Left ventricle myocardium inferior (tissue), 1 donor: ENCODE data around the gene CLEC4M. TPM values are rescaled to one million over a fixed set of nuclear protein-coding genes. Genes with fewer than 3 reads are reported as not detected.

Source experiments
- DNase-seq: peaks from one replicate; pipeline ENCODE4 v3.0.0-alpha.2; 2020
- H3K27ac ChIP-seq: fragments of 200-600 bp; replicated peaks from 2 replicates; pipeline ENCODE4 v1.8.0; 2021
- H3K27me3 ChIP-seq: fragments of 200-600 bp; 2 replicates; pipeline ENCODE4 v1.8.0; 2021; ENCODE audit warnings: low read depth
- H3K36me3 ChIP-seq: fragments of 200-600 bp; 2 replicates; pipeline ENCODE4 v1.8.0; 2021
- H3K4me1 ChIP-seq: fragments of 200-600 bp; 2 replicates; pipeline ENCODE4 v1.8.0; 2021
- H3K4me3 ChIP-seq: fragments of 200-600 bp; 2 replicates; pipeline ENCODE4 v1.8.0; 2021; ENCODE audit warnings: mild to moderate bottlenecking, moderate library complexity
- H3K9me3 ChIP-seq: fragments of 200-600 bp; replicated peaks from 2 replicates; pipeline ENCODE4 v1.8.0; 2021
- intact Hi-C: fragments of 100-400 bp; cut with micrococcal nuclease; formaldehyde crosslinking; loops from one replicate; pipeline ENCODE4 v1.11.0; 2022
- total RNA-seq: library from RNA; stranded (reverse); fragmentation: NEBNext Ultra II Directional; extraction: Animal tissue kit (Norgen Biotek cat#: 25700); gene quantifications from one replicate; pipeline ENCODE4 v1.2.1, GENCODE V29; 2021
- TF ChIP-seq, protein P1 (sequence below): fragments of 200-600 bp; IDR thresholded peaks from 2 replicates; pipeline ENCODE4 v1.8.0; 2021; ENCODE audit warnings: antibody characterized with exemption, mild to moderate bottlenecking, borderline replicate concordance
- donor health status: DM: no; HTN: yes; CAD: no; lungs with severe emphysema.

CLEC4M gene
- total RNA-seq, 1 donor from 2014 or later, result not detected

DNA sequence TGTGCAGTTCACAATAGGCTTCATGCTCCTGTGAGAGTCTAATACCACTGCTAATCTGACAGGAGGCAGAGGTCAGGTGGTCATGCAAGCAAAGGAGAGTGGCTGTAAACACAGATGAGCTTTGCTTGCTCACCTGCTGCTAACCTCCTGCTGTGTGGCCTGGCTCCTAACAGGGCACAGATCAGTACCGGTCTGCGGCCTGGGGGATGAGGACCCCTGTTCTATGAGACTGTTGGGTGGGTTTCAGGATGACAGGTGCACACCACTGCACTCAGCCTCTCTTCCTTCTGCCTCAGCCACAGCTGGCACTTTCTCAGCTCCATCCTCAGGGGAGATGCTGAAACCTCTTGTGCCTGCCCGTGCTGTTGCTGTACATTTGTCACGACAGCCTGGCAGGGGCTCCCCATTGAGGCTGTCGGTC lies 40.8 kb upstream of the CLEC4M start:
- peaks cover 87% of the 10 kb centered on the region for H3K27me3 ChIP-seq
- DNase-seq, result no peak
- peaks cover 5% of the 10 kb centered on the region for H3K9me3 ChIP-seq
- intact Hi-C loops, result no loop called here
- no peak overlapping the region for H3K27ac ChIP-seq
- TF ChIP-seq, protein P1, sequence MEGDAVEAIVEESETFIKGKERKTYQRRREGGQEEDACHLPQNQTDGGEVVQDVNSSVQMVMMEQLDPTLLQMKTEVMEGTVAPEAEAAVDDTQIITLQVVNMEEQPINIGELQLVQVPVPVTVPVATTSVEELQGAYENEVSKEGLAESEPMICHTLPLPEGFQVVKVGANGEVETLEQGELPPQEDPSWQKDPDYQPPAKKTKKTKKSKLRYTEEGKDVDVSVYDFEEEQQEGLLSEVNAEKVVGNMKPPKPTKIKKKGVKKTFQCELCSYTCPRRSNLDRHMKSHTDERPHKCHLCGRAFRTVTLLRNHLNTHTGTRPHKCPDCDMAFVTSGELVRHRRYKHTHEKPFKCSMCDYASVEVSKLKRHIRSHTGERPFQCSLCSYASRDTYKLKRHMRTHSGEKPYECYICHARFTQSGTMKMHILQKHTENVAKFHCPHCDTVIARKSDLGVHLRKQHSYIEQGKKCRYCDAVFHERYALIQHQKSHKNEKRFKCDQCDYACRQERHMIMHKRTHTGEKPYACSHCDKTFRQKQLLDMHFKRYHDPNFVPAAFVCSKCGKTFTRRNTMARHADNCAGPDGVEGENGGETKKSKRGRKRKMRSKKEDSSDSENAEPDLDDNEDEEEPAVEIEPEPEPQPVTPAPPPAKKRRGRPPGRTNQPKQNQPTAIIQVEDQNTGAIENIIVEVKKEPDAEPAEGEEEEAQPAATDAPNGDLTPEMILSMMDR, result no peak
- no peaks in the 10 kb centered on the region for H3K4me1 ChIP-seq
- no peaks in the 10 kb centered on the region for H3K36me3 ChIP-seq
- no peak overlapping the region for H3K4me3 ChIP-seq

DNA sequence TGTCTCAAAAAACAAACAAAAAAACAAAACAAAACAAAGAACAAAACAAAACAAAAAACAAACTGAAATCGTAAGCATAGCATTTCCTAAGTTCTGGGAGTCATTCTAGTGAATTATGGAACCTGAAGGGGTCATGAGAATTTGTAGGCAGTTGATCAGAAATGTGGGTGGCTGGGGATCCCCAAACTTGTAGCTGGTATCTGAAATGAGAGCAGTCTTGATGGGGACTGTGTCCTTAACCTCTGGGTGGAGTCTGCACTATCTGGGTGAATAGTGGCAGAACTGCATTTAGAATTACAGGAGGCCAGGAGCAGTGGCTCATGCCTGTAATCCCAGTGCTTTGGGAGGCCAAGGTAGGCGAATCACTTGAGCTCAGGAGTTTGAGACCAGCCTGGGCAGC lies 37.3 kb upstream of the CLEC4M start:
- Histone ChIP-seq H3K4me1 (no peaks in the 10 kb centered on the region), H3K27ac (no peak overlapping the region), H3K36me3 (no peaks in the 10 kb centered on the region), H3K27me3 (peaks cover 88% of the 10 kb centered on the region), H3K9me3 (no peaks in the 10 kb centered on the region), H3K4me3 (no peak overlapping the region)
- TF ChIP-seq, protein P1, result no peak
- DNase-seq, result no peak
- intact Hi-C loops, result no loop called here

DNA sequence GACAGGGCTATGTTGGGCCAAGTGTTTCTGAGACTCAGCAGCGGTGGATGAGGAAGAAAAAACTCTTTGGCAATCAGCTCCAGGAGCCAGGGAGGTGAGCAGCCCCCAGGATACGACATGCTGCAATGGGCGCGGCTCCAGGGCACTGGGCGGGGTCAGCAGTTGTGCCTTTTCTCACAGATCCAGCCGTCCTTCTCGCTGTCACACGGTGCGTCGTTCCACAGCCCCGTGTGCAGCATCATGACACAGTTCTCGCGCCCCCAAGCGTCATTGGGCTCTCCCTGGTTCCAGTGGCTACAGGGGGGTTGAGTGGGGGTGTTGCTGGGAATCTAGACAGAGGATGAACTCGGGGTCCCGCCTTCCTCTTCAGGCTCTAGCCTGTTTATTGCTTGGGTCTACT lies 33.8 kb upstream of the CLEC4M start:
- DNase-seq, result no peak
- no peak overlapping the region for H3K4me3 ChIP-seq
- no peaks in the 10 kb centered on the region for H3K4me1 ChIP-seq
- peaks cover 96% of the 10 kb centered on the region for H3K27me3 ChIP-seq
- no peaks in the 10 kb centered on the region for H3K9me3 ChIP-seq
- no peak overlapping the region for H3K27ac ChIP-seq
- TF ChIP-seq, protein P1, result no peak
- intact Hi-C loops, result no loop called here
- H3K36me3 ChIP-seq, result no peaks in the 10 kb centered on the region

DNA sequence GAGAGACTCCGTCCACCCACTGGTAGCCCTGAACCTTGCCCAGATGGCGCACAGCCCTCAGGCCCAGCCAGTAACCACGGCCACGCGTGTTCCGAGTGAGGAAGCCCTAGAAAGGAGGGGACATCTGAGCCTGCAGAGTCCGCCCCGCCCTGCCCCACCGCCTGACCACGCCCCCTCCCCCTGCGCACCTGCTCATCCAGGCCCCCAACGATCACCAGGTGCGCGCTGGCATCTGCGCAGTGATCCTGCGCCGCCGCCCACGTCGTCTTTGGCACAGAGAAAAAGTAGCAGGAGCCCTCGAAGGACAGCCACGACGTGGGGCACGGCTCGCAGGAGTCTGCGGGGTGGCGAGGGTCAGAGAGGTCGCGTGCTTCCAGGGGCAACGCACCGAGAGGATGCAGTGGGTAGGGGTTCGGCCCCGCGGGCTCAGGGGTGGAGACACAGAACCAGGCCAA lies 33.2 kb upstream of the CLEC4M start:
- no peaks in the 10 kb centered on the region for H3K4me1 ChIP-seq
- H3K36me3 ChIP-seq, result no peaks in the 10 kb centered on the region
- intact Hi-C loops, result no loop called here
- TF ChIP-seq, protein P1, result no peak
- H3K4me3 ChIP-seq, result no peak overlapping the region
- DNase-seq, result no peak
- no peak overlapping the region for H3K27ac ChIP-seq
- no peaks in the 10 kb centered on the region for H3K9me3 ChIP-seq
- H3K27me3 ChIP-seq, result peaks cover 94% of the 10 kb centered on the region

DNA sequence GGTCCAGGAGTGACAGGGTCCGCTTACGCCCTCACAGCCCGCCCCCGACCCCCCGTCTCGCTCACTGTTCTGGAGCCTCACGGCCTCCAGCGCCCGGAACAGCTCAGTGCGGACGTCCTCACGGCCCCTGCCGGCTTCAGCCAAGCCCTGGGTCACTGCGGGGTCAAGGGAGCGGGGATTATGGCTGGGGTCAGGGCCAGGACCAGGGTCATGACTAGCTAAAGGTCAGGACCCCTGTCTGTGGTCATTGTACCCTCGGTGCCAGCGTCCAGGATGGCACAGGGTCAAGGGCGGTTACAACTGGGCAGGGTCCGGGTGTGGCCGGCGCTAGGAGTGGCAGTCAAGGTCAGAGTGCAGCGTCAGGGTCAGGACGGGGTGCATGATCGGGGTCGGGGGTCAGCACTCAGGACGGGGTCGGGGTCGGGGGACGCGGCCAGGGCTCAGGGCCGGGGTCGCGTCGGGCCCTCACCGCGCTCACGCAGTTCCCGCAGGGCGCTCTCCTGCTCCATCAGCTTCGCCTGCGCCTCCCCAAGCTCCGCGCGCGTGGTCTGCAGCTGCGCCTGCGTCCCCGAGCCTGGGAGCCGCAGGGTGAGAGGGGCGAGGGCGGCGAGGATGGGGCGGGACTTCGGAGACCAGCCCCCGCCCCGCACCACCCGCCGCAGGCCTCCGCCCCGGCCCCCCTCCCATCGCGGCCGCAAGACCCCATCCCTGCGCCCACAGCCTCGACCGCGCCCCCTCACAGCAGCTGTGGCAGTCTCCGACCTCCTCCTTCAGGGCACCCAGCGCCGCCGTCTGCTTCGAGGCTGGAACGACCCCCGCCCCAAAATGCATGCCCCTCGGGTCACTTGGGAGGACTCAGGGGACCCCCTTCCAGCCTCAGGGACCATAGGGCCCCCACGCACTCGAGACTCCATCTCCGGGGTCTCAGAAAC lies 32.5 kb upstream of the CLEC4M start:
- TF ChIP-seq, protein P1, result no peak
- no peak for DNase-seq
- Histone ChIP-seq H3K27ac (no peak overlapping the region), H3K4me1 (no peaks in the 10 kb centered on the region), H3K4me3 (no peak overlapping the region), H3K27me3 (peaks cover 87% of the 10 kb centered on the region), H3K9me3 (no peaks in the 10 kb centered on the region), H3K36me3 (no peaks in the 10 kb centered on the region)
- intact Hi-C loops, result no loop called here
